ENCODE measurements around the gene TAF9B.
"Not testable (repeated sequence)": the region's sequence is repeated elsewhere in the genome, so short reads cannot be mapped to it uniquely, and the experiment has no call there.

DNA sequence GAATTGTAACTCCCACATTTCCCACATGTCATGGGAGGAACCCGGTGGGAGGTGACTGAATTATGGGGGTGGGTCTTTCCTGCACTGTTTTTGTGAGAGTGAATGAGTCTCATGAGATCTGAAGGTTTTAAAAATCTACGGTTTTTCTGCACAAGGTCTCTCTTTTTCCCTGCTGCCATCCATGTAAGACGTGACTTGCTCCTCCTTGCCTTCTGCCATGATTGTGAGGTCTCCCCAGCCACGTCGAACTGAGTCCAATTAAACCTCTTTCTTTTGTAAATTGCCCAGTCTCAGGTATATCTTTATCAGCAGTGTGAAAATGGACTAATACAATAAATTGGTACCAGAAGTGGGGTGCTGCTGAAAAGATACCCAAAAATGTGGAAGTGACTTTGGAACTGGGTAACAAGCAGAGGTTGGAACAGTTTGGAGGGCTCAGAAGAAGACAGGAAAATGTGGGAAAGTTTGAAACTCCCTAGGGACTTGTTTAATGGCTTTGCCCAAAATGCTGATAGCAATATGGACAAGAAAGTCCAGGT is 7.6 kb upstream of the TAF9B start:
- TF ChIP-seq, protein P1, sequence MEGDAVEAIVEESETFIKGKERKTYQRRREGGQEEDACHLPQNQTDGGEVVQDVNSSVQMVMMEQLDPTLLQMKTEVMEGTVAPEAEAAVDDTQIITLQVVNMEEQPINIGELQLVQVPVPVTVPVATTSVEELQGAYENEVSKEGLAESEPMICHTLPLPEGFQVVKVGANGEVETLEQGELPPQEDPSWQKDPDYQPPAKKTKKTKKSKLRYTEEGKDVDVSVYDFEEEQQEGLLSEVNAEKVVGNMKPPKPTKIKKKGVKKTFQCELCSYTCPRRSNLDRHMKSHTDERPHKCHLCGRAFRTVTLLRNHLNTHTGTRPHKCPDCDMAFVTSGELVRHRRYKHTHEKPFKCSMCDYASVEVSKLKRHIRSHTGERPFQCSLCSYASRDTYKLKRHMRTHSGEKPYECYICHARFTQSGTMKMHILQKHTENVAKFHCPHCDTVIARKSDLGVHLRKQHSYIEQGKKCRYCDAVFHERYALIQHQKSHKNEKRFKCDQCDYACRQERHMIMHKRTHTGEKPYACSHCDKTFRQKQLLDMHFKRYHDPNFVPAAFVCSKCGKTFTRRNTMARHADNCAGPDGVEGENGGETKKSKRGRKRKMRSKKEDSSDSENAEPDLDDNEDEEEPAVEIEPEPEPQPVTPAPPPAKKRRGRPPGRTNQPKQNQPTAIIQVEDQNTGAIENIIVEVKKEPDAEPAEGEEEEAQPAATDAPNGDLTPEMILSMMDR (IDR thresholded peaks at IDR 0.05; ENCODE audit: low read length) = not testable (repeated sequence)
- TF ChIP-seq EZH2 (IDR thresholded peaks at IDR 0.05; ENCODE audit: borderline replicate concordance, low read length) = not testable (repeated sequence)
